ENCODE measurements around the gene MRGPRD. TPM values are rescaled to one million over a fixed set of nuclear protein-coding genes. Genes with fewer than 3 reads are reported as not detected.

Gene MRGPRD
- total RNA-seq, 1 donor from 2014 or later, result not detected

DNA sequence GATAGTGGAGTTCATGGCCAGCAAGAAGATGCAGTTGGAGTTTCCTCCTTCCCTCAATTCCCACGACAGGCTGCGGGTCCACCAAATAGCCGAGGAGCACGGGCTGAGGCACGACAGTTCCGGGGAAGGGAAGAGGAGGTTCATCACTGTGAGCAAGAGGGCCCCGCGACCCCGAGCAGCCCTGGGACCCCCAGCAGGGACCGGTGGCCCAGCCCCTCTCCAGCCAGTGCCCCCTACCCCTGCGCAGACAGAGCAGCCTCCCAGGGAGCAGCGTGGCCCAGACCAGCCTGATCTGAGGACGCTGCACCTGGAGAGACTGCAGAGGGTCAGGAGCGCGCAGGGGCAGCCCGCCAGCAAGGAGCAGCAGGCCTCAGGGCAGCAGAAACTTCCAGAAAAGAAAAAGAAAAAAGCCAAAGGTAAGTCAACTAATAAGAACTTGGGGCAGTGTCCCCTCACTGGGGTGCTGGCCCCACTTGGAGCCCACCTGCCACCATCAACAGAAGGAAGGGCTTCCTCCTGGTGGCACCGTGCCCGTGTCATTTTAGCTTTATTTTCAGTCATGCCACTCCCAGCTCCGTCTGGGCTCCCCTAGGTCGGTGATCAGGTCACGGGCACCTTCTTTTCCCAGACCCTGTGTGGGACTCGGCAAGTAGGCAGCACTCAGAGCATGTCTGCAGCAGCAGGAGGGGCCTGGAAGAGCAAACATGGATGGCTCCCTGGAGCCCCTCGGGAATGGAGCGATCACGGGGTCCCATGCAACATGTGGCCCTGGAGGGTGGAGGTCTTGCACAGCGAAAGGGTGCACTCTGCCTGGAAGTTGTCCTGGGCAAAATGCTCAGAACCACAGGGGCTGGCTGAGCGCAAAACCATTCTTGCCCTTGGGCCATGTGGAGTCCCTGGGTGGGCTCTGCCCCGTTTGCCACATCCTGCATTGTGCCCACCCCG, 43.8 kb downstream of the MRGPRD start:
- no peak overlapping the region for H3K4me3 ChIP-seq (ENCODE audit: low read depth, low read length)
- TF ChIP-seq, protein P1, sequence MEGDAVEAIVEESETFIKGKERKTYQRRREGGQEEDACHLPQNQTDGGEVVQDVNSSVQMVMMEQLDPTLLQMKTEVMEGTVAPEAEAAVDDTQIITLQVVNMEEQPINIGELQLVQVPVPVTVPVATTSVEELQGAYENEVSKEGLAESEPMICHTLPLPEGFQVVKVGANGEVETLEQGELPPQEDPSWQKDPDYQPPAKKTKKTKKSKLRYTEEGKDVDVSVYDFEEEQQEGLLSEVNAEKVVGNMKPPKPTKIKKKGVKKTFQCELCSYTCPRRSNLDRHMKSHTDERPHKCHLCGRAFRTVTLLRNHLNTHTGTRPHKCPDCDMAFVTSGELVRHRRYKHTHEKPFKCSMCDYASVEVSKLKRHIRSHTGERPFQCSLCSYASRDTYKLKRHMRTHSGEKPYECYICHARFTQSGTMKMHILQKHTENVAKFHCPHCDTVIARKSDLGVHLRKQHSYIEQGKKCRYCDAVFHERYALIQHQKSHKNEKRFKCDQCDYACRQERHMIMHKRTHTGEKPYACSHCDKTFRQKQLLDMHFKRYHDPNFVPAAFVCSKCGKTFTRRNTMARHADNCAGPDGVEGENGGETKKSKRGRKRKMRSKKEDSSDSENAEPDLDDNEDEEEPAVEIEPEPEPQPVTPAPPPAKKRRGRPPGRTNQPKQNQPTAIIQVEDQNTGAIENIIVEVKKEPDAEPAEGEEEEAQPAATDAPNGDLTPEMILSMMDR (conservative IDR thresholded peaks at IDR 0.05; ENCODE audit: low read depth, low read length), result no peak
- DNase-seq (ENCODE audit: low read depth), result no peak

DNA sequence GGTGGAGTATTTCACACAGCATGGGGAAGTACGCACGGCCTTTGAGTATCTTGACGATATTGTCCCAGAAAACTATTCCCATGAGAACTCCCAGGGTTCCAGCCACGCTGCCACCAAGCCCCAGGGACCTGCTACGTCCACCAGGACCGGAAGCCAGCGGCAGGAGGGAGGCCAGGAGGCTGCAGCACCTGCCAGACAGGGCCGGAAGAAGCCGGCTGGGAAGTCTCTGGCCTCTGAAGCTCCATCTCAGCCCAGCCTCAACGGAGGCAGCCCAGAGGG, 44.5 kb downstream of the MRGPRD start:
- TF ChIP-seq, protein P1 (conservative IDR thresholded peaks at IDR 0.05; ENCODE audit: low read depth, low read length), result no peak
- no peak for DNase-seq (ENCODE audit: low read depth)
- no peak overlapping the region for H3K4me3 ChIP-seq (ENCODE audit: low read depth, low read length)

DNA sequence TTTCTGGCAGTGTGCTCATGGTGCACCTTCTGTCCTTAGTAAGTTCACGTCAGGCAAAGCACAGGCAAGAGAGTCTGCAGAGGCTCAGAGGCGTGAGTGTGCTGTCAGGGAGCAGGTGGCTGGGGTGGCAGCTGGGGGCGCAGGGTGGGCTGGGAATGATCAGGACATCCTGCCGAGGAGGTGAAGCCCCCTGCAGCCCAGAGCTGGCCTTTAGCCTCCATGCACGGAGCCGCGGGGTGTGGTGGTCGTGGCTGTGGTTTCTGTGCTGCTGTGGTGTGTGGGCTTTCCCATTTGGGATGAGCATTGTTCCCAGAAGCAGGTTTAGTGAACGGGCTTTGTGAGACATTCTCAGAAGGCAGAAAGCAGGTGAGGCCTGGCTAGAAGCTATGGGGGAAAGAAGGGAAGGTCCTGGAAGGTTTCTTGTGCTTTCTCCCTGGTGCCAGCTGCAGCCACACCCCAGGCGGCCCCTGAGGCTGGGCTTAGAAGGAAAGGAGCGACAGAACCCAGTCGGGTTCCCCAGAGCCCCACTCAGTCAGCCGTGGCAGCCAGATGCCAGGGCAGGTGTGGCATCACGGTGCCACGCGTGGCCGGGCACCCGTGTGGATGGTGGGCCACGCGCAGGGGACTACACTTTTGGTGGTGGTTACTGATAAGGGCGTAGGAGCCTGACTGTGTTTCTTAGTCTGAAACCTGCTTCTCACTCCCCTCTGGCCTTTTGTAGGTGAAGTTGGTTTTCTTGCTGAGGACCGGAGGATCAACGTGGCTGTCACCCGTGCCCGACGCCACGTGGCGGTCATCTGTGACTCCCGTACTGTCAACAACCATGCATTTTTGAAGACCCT, 45.0 kb downstream of the MRGPRD start:
- TF ChIP-seq, protein P1 (conservative IDR thresholded peaks at IDR 0.05; ENCODE audit: low read depth, low read length), result no peak
- no peak overlapping the region for H3K4me3 ChIP-seq (ENCODE audit: low read depth, low read length)
- no peak for DNase-seq (ENCODE audit: low read depth)

DNA sequence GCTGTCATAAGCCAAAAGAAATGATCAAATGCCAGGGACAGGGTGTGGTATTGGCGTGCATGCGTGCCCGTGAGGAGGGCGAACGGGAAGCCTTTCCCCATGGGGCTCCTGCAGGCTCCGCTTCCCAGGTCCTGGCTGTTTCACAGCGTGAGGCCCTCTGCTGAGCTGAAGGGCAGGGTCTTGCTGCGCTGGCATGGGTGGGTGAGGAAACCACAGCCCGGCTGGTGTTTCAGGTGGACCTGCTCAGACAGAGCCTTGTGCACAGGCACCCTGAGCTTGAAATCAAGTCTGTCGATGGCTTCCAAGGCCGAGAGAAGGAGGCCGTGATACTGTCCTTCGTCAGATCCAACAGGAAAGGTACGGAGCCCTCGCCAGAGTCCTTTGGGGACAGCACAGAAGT, 45.7 kb downstream of the MRGPRD start:
- no peak for DNase-seq (ENCODE audit: low read depth)
- TF ChIP-seq, protein P1 (conservative IDR thresholded peaks at IDR 0.05; ENCODE audit: low read depth, low read length), result no peak
- no peak overlapping the region for H3K4me3 ChIP-seq (ENCODE audit: low read depth, low read length)

DNA sequence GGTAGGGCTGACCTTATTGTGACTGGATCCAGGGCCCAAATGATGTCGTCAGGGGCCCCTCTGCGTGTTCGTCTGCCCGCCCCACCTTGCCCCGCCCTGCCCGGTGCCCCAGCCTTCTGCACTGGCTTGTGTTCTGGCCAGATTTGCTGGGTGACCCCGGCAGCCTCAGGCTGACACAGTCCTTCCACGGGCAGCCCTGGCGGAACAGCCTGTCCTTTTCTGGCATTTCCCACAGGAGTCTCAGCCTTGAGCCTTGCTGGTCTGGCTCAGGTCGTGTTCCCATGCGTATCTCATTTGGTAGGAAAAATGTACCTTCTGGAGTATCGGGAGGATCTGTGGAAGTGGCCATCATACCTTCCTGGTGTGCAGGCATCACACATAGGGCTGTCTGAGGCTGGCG, 46.1 kb downstream of the MRGPRD start:
- DNase-seq (ENCODE audit: low read depth), result no peak
- H3K4me3 ChIP-seq (ENCODE audit: low read depth, low read length), result no peak overlapping the region
- TF ChIP-seq, protein P1 (conservative IDR thresholded peaks at IDR 0.05; ENCODE audit: low read depth, low read length), result no peak

DNA sequence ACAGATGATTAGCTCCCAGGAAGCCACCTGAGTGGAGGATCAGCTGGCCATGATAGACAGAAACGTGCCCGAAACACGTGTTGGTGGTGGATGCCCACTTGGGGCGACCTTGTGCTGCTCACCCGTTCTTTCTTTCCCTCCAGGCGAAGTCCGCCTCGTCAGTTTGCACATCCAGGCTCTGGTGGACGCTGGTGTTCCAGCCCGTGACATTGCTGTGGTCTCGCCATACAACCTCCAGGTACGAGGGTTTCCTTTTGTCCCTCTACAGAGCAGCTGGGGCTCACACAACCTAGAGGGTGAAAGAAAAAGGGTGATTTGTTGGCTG, 46.5 kb downstream of the MRGPRD start:
- no peak for DNase-seq (ENCODE audit: low read depth)
- no peak overlapping the region for H3K4me3 ChIP-seq (ENCODE audit: low read depth, low read length)
- TF ChIP-seq, protein P1 (conservative IDR thresholded peaks at IDR 0.05; ENCODE audit: low read depth, low read length), result no peak

Data from epithelial cell of proximal tubule (primary cell).